ENCODE measurements around the gene IRGQ.
"Not testable (repeated sequence)": the region's sequence is repeated elsewhere in the genome, so short reads cannot be mapped to it uniquely, and the experiment has no call there.

The IRGQ gene

DNA sequence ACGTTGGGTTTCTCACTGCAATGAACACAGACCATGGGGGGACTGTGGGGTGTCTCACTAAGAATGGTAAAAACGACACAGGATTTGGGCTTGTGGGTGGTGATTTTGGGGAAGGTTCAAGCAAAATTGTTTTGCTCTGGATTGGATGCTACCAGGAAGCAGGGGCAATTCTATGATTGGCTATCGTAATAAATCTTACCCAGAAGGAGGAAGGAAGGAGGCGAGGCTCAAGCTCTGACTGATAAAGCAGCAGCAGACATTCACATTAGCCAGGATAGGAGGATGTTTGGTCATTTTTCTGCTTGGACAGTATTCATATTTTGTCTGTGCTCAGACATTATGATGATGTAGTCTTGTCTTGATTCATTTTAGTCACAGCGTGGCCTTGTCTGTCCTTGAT lies 1.9 kb upstream of the IRGQ start:
- no peak for DNase-seq (ENCODE audit: low spot score)

DNA sequence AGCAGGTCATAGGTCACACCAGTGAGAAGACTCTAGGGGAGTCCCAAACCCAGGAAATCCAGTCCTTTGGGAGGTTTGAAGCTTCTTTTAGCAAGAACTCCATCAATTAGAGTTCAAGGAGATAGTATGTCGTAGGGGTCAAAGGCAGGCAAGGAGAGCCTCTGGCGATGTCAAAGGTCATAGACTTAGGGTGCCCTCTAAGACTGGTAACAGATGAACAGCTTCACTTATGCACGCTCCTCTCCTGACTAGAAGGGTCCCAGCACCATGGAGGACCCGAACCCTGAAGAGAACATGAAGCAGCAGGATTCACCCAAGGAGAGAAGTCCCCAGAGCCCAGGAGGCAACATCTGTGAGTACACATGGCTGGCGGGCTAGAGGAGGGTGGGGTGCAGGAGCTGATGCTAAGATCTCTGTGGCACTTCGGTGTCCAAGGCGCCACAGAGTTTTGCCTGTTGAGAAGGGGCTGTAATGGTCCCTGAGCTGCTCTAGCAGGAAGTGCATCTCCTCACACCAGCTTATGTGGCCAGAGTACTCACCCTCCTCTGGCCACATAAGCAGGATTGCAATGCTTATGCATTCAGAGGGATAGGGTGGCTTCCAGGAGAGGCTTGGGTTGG lies 1.0 kb upstream of the IRGQ start:
- DNase-seq (ENCODE audit: low spot score): no peak

DNA sequence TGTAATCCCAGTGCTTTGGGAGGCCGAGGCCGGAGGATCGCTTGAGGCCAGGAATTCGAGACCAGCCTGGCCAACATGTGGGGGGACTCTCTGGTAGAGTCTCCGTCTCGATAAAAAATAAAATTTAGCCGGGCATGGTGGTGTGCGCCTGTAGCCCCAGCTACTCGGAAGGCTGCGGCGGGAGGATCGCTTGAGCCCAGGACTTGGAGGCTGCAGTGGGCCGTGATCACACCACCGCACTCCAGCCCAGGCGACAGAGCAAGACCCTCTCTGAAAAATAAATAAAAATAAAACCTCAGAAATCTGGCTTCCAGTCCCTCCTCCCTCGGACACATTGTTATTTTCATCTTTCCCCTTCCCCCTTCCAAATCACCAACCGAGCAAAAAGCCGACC lies 332 bp downstream of the IRGQ start:
- DNase-seq (ENCODE audit: low spot score): no peak

DNA sequence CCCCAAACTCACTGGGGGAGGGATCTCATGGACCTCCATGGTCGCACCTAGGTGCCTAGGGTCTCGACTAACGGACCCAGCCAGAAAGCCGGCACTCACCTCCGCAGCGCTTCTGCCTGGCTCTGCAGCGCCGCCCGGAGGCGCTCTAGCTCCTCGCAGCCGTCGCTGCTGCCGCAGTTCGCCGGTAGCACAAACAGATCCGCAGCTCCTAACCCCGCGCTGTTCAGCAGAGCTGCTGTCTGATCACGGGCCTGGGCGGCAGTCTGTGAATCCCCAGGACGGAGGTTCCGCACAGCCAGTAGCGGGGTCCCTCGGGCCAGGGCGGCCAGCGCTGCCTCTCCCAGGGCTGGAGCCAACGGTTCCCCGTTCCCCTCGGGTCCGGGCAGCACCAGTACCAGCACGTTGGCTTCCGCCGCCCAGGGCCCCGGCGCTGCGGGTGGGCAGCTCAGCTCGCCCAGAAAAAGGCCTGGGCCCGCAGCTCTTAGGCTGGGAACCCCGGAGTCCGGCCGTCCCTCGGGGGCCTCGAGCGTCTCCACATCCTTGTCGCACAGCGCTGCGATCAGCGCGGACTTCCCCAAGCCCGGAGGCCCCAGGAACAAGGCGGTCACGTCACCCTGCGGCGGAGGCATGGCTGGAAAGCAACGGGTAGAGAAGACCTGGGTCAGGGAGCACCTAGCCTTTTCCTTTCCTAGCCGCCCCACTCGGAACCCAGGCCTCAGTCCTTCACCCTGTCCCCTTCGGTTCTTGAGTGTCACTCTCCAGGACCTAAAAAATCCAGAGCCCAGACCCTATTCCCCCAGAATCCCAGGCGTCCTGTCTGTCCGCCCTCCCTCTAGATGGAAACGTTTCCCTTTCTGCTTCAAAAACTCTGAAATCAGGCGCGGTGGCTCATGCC lies 977 bp downstream of the IRGQ start:
- peak; percentile 77 for DNase-seq (ENCODE audit: low spot score)

DNA sequence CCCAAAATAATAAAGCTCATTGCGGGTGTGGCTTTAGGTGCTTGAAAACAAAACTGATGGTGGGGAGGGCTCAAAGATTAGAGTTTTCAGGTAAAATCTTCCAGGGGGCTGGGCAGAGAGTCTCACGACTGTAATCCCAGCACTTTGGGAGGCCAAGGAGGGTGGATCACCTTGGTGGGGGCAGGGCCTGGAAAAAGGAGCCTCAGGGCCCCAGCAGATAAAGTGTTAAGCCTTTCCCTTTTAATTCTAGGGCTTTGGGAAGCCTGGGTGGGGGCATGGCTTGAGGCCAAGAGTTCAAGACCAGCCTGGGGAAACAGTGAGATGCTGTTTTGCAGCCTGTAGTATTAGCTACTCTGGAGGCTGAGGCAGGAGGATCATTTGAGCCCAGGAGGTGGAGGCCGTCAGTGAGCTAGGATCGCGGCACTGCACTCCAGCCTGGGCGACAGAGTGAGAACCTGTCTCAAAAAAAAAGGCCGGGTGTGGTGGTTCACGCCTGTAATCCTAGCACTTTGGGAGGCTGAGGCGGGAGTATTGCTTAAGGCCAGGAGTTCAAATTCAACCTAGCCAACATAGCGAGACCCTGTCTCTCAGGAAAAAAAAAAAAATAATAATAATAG lies 1.7 kb downstream of the IRGQ start:
- DNase-seq (ENCODE audit: low spot score): no peak

DNA sequence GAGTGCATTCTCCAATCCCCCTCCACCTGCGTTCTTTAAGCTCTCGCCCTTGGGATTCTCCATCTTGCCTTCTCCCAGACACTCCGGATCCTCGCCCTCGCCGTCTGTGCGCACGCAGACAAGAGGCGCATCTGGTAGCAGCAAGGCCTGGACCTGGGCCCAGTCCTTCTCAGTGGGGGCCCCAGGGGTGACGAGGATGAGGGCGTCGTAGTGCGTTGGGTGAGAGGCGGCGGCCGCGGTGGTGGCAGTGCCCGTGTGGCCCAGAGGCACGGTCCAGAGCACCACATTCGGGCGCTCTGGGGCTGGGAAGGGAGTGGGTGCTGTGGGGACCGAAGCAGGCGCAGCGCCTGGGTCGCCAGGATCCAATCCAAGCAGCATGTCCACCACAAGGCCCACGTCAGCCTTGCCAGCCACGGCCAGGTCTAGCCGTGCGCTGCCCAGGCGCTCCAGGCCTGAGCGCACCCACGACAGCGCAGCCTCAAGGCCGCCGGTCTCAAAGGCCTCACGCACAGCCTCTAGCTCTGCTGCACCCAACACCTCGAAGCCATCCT lies 3.1 kb downstream of the IRGQ start:
- DNase-seq (ENCODE audit: low spot score): no peak

DNA sequence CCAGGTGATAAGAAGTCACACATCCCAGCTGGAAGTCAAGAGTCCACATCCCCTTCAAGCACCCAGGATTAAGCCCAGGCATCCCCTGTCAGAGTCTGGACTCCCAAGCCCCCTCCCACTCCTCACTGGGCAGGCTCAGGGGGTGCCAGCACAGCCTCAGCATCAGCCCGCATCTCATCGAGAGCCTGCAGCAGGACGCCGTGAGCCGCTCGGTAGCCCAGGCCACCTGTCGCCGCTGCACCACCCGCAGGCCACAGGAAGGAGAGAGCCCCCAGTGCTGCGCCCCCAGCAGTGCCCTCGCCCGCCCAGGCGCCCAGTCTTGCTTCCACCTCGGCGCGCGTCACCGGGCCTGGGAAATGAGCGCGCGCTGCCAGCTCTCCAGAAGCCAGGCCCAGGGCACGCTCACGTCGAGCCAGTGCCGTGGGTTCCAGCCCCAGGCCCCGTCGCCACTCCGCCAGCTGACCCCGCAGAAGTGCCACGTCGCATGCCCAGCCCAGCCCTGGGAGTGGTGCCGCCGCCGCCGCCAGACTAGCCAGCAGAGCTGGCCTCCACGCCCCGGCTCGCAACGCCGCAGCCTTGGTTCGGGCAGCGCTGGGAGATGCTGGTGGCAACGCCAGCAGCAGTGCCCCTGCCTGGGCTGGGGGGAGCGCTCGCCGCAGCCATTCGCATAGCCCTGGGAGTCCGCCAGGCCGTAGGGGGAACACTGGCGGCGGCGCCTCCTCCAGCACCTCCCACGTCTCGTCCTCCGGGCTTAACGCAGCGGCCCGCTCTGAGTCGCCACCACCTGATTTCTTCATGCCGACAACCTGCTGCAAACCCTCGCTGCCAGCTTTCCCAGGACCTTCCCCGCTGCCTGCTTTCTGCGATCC lies 3.8 kb downstream of the IRGQ start:
- no peak for DNase-seq (ENCODE audit: low spot score)

DNA sequence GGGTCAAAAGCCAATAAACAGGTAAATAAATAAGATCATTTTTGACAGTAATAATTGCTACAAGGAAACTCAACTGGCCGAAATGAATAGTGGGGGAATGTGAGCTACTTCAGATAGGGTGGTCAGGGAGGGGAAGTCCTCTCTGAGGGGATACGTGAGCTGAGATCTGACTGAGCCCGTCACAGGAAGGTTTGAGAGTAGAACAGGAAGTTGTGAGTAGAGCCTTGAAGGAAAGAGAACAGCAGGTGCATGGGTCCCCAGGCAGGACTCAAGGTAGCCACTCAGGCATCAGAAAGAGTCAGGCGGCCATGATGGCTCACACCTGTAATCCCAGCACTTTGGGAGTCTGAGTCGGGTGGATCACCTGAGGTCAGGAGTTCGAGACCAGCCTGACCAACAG lies 6.3 kb downstream of the IRGQ start:
- DNase-seq (ENCODE audit: low spot score): no peak

DNA sequence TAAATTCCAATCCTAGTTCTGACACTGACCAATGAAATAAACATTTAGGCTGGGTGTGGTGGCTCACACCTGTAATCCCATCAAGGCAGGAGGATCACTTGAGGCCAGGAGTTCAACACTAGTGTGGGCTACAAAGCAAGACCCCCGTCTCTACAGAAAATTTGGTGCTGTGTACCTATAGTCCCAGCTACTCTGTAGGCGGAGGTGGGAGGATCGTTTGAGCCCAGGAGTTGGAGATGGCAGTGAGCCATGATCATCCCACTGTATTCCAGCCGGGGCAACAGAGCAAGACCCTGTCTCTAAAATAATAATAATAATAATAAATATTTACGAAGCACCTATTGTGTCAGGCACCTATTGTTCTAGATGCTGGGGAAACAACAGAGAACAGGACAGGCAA lies 6.7 kb downstream of the IRGQ start:
- no peak for DNase-seq (ENCODE audit: low spot score)

DNA sequence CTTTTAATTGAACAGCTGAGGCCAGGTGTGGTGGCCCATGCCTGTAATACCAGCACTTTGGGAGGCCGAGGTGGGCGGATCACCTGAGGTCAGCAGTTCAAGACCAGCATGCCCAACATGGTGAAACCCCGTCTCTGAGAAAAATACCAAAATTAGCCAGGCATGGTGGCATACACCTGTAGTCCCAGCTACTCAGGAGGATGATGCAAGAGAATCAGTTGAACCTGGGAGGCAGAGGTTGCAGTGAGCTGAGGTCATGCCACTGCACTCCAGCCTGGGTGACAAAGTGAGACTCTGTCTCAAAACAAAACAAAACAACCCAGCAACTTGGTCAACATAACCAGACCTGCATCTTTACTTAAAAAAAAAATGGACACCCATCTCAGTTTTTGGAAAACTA lies 8.9 kb downstream of the IRGQ start:
- DNase-seq (ENCODE audit: low spot score): not testable (repeated sequence)

DNA sequence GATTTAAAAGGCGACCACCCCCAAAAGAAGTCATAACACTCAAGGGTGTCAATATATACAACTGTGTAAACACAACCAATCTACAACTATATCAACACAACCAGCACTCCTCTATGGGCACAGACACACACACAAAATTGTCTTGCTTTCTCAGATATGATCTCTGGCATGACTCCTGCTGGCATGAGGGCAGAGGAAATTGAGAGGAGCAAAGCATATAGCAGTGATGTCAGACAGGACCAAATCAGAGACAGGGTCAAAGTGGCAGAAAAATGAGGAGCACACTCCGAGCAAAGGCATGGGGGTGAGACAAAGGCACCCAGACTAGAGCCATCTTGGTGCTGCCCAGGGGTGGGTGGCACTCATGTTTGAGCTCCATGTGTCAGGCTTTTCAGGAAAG lies 9.6 kb downstream of the IRGQ start:
- DNase-seq (ENCODE audit: low spot score): no peak

DNA sequence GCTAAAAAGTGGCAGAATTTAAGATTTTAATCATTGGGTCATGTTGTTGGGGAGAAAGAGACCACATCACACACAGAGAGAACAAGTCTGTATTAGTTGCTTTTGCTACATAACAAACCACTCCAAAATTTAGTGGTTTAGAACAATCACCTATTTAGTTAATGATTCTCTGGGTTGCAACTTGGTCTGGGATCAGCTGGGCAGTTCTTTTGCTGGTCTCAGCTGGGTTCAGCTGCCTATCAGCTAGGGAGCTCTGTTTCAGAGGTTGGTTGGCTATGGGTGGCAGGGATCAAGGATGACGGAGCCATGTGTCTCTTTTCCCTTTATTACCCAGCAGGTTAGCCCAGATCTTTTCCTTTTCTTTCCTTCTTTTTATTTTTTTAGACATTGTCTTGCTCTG lies 11.4 kb downstream of the IRGQ start:
- DNase-seq (ENCODE audit: low spot score): no peak

DNA sequence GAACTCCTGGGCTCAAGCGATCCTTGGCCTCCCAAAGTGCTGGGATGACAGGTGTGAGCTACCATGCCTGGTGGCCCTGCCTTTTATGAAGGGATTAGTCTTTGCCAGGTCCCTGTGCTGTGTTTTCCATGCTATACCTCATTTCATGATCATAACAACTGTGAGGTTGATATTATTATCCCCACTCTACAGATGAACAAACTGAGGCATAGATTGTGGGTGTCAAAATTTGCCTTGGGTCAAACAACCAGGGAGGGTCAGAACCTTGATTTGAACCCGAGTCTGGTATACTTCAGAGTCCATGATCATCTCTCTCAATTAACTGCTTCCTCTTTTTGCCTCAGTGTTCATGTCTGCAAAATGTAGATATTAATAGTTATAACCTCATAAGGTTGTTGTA lies 13.4 kb downstream of the IRGQ start:
- DNase-seq (ENCODE audit: low spot score): no peak

DNA sequence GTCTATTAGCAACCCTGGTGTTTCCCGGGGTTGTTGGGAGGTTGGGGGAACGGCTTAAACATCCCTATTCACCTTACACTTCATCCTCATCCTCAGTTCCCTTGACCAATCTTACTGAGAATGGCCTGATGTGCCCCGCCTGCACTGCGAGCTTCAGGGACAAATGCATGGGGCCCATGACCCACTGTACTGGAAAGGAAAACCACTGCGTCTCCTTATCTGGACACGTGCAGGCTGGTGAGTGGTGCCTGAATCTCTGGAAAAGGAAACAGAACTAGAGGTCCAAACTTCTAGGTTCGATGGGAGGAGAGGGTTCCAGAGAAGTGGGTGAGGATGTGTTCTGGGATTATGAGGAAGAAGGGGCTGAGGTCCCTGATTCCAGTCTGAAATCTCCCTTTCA lies 14.5 kb downstream of the IRGQ start:
- DNase-seq (ENCODE audit: low spot score): no peak

DNA sequence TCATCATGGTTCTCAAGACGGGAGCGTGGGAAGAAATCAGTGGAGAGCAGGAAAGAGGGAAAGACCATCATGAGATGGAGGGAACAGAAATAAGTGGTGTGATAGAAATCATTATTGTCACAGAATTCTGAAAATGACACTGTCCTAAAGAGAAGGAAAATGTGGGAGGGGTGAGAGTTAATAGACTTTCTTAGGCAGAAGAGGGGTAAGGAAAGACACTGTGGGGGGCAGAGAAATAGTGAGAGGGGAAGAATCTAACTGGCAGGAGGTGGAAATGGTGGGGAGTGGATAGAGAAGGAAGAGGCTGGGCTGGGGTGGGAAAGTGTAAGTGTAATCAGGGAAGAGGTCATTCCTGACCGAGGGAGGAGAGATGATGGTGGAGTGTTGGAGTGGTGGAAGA lies 17.1 kb downstream of the IRGQ start:
- DNase-seq (ENCODE audit: low spot score): no peak

DNA sequence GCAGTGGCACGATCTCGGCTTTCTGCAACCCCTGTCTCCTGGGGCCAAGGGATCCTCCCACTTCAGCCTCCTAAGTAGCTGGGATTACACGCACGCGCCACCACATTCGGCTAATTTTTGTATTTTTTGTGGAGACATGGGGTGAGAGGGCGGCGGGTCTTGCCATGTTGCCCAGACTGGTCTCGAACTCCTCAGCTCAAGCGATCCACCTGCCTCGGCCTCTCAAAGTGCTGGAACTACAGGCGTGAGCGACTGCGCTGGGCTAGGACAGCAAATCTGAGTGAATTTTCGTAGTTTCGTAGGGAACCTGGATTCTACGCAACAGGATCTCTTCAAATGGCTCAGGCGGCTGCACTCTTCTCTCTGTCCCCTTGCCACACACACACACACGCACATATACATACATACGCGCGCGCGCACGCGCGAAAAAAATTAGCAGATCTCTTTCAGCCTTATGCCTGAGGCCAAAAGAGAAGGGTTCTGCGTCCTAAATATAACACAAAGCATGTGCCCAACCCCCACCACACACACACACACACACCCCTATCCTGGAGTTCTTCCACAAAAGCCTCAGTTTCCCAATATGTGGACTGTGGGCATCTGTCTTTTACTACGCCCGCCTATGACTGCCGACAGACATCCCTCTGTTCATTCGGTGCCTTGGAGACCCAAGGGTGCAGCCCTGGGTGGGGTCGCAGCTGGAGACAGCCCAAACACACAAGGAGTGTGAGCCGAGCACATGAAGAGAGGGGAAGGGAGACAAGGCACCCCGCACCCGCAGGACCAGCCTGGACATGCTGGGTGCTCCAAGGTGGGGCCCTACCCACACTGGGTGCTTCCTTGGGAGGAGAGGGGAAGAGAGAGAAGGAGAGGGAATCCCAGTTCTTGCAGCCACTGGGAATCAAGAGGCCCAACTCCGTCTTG lies 19.7 kb downstream of the IRGQ start:
- peak; percentile 36 for DNase-seq (ENCODE audit: low spot score)

DNA sequence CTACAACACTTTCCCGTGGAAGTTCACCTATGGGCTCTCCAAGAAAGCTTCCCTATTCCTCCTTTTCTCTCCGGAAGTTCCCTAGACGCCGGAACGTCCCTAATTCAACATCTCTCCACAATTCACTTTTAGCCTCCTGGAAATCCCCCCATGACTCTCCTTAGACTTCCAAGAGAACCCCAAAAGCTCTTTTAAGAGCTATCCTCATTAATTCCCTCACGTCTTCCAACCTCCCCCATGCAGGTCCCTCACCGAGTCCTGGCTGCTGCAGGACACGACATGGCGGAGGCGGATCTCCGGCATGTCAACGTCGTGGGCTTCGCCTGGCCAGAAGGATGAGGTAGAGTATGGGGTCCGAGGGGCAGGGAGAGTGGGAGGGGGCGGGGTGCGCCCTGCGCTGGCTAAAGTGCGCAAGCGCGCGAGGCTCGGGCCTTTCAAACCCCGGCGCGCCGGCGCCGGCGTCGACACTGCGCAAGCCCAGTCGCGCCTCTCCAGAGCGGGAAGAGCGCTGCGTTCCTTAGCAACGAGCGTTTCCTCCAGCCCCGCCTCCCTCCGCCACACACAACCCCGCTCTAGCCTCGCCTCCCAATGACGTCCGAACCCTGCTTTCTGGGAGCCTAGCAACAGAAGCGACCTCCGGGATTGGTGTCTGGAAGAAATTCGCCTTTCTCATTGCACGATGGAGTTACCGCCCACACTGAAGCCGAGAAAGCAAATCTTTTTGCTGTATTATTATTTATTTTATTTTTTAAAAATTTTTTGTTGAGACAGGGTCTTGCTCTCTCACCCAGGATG lies 20.6 kb downstream of the IRGQ start, which contains the start of the genes PINLYP and XRCC1:
PINLYP (plus strand) TSS at position 646 of the 795 bp plus-strand sequence. CDS start 1,391 bp downstream, outside the sequence.
XRCC1 (minus strand) TSS at position 372 of the 795 bp plus-strand sequence; CDS start at position 303, 69 bp downstream.
- peak; percentile 99 for DNase-seq (ENCODE audit: low spot score)

DNA sequence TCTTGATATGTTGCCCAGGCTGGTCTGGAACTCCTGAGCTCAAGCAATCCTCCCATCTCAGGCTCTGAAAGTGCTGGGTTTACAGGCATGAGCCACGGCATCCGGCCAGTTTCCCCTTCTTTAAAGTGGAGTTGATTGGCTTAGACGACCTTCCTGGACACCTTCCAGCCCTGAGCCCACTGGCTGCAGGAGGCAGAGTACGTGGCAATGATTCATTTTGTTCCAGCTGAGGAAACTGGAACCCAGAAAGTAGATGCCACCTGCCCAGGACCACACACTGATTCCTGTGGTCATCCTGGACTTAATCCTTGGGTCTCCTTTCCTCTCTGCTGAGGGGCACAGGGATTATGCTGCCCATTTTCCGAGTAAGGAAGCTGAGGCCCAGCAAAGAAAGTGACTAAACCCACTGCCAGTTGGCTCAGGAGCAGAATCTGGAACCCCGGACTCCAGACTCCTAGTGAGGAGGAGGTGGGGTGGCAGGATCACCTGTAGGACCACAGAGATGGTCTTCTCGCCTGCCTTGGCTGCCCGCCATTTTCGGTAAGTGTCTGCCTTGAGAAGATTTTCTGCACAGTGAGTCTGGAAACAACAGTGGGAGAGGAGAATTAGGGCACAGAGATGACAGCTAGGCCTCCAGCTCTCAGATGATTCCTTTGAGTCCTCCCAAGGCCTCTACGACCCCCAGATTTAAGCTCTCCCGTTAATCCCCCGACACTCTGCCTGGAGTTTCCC lies 21.3 kb downstream of the IRGQ start:
- no peak for DNase-seq (ENCODE audit: low spot score)

DNA sequence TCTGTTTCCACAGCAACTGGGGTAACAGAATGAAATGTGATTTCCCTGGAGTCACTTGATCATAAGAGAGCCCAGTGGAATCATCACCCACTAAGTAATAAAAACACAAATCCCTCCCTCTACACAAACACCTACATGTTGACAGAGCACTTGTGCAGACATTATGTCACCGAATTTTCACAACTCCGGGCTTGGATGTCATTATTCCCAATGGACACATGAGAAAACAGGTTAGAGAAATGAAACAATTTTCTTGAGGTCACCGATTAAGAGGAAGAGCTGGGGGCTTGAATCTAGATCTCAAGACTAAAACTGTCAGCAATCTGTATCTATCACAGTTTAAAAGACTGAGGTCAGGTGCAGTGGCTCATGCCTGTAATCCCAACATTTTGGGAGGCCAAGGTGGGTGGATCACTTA lies 23.8 kb downstream of the IRGQ start:
- DNase-seq (ENCODE audit: low spot score): no peak

Data from SW480 (cell line).